NCI-H187 (cell line): ENCODE data around the gene CLDN9.
A peak's percentile ranks its signal among the peaks of the same experiment; 100 is the strongest.

Experiments
- DNase-seq, 2 experiments: peaks; one replicate each; lab custom pipeline; 2025; lab: John Stamatoyannopoulos, UW

The CLDN9 gene

DNA sequence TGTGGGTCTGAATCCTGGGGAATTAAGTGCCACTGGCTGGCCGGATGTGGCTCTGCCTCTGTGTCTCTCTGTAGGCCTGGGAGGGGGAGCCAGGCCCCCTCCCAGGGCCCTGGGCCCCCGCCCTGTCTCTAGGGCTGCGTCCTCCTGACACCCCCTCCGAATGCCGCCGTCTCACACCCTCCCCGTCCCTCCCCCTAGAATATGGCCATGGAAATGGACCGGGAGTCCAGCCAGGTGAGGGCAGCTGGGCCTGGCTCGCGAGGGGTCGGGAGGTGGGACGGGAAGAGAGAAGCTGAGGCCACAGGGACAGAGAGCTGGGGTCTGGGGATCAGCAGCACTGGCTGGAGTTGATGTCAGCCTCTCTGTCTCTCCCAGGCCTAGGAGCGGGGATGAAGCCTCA is 16.4 kb upstream of the CLDN9 start:
- no peak for DNase-seq

DNA sequence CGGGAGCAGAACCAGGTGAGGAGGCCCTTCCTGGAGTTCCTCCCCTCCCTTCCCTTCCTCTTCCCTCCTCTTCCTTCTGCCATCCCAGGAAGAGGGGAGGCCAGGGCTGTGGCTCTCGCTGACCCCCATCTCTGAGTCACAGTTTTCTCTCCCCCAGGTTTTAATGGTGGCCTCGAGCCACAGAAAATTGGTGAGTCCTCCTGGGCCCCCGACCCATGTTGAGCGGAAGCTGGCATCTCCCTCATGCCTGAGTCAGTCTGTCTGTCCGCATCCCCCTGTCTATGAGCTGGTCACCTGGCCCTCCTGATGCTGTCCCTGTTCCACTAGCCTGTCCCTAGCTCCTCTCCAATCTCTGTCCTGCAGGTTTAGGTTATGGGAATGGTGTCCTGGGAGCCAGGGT is 12.8 kb upstream of the CLDN9 start:
- no peak for DNase-seq

DNA sequence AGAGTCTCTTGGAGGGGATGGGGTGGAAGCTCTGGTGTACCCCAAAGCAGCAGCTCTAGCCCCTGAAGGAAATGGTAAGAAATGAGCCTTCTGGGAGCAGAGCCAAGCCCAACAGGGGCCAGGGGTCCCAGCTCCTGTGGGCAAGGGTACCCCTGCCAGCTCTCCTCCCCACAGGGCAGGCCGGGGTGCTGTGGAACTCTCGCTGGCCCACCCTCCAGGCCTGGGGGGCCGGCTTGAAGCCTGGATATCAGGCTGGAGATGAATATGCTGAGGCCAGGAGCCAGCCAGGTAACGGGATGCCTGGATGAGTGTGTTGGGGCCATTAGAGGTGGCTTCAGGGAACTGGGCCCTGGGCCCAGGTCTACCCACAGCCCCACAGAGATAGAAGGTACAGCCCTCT is 12.2 kb upstream of the CLDN9 start:
- no peak for DNase-seq

DNA sequence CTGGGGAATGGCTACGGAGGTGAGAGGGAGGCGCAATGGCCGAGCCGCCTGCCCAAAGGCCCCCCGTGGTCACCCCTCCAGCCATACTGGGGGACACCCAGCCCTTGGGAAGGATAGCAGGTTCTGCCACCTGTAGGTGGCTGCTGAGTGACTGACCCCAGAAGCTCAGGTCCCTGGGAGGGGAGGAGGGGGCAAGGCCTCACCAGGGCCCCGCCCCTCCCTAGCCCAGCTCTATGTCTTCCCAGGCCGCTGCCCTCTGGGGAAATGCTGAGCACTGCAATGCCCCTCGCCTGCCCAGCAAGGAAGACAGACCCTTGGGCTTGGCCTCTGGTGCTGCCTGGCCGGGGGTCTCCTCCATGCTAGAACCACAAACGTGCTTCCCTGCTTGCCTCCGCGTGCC is 11.4 kb upstream of the CLDN9 start:
- no peak for DNase-seq

DNA sequence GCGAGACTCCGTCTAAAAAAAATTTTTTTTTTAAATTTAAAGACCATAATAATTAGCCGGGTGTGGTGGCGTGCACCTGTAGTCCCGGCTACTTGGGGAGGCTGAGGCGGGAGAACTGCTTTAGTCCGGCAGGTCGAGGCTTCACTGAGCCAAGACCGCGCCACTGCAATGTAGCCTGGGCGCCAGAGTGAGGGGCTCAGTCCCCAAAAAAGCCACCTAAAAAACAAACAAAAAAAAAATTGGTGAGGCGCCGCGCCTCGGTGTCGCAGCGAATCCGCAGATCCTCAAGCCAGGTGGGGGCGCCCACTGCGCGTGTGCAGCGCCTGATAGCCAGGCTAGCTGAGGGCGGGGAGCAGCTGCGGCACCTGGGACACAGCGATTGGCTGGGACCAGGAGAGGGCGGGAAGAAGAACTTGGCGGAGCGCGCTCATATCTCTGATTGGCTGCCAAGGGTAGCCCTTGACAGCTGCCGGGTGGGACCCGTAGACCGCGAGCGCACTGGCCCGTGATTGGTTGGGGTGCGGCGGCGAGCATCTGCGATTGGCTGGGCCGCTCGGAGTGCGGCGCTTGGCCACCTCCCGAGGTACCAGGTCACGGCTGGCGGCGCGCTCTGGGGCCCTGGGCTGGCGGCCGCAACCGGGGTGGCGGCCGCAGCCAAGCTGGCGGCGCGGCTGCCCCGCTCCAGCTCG is 9.0 kb upstream of the CLDN9 start:
- peak; percentile 99 to 100 for DNase-seq

DNA sequence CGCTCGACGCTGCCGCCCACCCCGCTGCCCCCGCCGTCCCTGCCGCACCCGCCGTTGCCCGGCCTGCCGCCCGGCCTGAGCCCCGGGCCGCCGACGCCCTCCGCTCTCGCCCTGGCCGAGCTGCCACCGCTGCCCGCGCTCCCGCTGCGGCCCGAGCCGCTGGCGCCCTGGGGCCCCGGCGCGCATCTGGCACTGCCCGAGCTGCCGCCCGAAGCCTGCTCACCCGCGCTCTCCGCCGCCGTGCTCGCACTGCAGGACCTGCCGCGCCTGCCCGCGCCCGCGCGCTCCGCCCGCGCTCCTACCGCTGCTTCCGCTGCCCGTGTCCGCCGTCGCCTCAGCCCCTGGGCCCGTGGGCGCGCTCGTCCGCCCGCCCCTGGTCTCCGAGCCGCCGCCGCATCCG is 8.4 kb upstream of the CLDN9 start:
- DNase-seq = no peak

DNA sequence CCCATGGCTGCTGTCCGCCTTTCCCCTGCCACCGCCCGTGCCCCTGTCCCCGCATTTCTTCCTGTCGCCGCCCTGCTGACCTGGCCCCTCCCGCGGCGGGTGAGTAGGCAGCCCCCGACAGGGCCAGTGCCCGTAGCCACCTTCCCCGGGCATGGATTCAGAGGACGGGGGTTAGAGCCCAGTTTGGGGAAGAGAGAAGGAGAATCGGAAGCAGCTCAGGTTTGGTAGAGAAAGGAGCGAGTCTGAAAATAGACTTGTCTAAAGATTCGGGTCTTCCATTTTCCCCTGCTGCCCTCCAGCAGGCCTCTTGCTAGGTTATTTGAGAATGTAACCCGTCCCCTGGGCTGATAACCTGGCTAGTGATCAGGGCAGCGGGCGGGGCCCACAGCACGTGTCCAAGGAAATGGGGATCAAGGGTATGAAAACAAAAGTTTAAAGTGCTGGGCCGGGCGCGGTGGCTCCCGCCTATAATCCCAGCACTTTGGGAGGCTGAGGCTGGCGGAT is 7.9 kb upstream of the CLDN9 start:
- no peak for DNase-seq

DNA sequence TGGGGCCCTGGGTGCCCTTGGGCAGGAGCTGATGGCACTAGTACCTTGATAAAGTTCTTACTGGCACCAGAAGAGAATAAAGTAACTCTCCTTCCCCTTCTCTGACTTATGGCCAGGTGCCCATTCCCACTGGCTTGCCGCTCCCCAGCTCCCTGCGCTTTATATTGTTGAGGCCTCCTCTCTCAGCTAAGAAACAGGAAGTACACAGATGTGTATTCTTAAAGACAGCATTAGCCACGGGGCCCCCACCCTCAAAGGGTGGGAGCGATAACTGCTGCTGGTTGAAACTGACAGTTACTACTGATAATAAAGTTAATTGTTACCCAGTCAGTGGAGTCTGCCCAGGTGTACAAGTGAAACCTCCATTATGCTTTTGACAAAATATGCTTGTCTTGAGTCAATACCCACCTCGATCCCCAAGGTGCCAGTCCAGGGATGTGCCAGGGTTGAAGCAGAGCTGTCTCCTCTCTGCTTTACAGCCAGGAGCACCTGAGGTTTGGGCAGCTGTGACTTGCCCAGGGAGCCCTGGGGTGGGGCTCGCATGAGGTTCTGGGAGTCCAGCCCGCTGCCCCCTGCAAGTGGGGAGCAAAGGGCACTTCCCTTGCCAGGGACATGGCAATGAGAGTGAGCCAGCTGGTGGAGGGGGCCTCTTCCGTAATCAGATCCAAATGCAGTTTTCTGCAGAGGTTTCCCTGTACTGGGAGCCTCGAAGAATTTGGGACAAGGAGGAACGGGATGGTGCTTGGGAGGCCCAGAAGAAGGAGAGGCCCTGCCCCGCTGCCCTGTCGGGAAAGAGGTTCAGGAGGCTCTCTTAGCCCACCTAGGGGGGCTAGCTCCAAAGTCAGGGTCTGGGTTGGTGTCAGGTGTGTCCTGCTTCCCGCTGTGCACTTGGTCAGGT is 5.4 kb upstream of the CLDN9 start:
- DNase-seq = no peak

DNA sequence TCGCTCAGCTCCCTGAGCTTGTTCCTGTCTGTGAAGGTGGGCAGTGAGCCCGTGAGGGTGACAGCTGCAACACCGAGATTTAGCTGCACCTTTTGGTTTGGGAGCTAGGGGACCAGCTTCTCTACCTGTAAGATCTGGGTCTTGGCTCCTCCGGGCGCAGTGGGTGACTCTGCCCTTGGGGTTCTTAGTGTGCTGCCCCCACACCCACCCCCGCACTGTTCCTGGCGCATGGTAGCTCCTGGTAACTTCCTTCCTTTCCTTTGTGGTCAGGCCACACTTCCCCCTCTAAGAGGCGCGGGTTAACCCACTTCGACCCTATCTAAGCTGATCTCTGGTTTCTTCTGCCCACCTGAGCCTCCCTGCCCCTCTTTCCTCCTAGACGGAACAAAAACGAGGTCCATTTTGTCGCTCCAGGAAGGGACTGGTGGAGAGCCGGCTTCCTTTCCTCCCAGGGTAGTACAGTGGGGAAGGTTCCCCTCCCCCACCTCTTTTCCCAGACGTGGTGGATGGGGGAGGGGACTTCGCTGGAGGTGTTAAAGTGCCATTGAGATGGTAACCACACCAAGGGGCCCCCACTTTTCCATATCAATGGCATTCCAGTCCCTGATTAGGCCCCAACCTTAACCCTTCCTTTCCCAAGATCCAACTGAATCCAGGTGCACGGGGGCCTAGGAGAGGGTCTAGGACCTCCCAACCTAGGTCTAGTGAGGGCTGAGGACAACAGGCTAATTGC is 4.6 kb upstream of the CLDN9 start:
- DNase-seq = no peak

DNA sequence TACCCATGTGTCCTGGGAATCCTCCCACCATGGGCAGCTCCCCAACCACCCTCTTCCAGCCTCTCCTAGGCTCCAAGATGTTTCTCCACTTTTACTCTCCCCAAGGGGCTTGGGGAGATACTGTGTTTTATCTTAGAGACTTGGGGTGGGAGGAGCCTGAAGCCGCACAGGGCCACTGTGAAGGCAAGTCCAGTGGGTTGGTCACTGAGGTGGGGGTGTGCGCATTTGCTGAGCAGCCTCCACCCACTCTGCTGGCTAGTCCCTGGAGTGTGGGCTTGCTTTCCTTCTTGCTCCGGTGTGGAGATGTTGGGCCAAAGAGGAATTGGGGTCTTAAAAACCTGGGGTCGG is 4.1 kb upstream of the CLDN9 start:
- no peak for DNase-seq

DNA sequence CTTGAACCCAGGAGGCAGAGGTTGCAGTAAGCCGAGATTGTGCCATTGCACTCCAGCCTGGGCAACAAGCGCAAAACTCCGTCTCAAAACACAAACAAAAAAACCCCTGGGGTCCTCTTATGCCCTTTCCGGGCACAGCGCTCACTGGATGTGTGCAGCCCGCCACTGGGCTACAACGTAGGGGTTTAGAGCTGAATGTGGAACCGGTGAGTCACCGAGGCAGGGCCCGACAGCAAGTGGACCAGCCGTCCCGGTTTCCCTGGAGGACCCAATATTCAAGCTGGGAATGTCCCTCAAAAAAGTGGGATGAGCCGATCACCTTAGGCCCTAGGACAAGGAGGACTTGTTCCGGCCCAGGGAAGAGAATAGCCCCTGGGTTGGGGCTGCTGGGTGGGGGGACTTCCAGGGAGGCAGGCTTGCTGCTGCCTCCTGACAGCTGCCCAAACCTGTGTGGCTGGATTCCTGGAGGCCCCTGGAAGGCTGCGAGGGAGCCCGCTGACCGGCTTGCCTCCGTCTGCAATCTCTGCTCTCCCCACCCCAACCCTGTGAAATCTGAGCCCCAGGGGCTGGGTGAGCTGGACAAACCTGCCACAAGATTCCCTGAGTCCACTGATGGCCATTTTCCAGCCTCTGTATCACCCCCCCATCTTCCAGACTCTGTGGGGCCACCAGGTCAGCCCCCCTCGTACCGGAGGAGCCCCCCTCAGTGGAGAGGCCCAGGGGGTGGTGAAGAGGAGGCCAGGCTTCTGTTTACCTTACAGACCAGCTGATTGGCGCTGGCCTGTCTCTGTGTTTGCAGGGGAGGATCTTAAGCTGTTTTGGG is 2.9 kb upstream of the CLDN9 start:
- no peak for DNase-seq

DNA sequence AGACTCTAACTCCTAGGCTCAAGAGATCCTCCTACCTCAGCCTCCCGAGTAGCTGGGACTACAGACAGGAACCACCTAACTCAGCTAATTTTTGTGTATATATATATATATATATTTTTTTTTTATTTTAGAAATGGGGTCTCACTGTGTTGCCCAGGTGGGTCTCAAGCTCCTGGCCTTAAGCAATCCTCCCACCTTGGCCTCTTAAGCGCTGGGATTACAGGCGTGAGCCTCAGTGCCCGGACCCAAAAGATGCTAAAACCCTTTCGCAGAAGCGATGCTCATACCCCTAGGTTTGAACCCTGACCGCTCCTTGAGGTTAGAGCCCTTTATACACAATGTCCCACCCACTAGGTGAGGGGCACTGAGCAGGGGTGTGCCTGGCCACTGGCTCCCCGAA is 2.2 kb upstream of the CLDN9 start:
- DNase-seq = no peak

DNA sequence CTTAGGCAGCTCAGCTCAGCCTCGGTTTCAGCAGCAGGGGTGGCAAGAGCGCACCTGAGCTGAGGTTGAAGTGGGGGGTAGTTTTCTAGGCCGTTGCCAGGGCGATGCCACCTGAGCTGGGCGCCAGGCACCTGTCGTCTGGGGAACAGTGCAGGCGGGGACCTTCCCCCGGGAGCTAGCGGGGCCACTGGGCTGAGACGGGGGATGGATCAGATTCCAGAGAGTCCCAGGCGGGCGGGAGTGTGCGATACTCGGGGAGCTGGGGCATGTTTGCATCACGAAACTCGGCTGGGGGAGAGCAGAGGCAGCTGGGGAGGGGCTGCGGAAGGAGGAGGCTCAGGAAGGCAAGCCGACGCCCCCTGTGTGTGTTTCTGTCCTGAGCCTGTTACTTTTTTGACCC is 477 bp upstream of the CLDN9 start:
- peak; percentile 78 to 95 for DNase-seq

DNA sequence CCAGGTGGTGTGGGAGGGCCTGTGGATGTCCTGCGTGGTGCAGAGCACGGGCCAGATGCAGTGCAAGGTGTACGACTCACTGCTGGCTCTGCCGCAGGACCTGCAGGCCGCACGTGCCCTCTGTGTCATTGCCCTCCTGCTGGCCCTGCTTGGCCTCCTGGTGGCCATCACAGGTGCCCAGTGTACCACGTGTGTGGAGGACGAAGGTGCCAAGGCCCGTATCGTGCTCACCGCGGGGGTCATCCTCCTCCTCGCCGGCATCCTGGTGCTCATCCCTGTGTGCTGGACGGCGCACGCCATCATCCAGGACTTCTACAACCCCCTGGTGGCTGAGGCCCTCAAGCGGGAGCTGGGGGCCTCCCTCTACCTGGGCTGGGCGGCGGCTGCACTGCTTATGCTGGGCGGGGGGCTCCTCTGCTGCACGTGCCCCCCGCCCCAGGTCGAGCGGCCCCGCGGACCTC is 798 bp downstream of the CLDN9 start:
- no peak for DNase-seq

DNA sequence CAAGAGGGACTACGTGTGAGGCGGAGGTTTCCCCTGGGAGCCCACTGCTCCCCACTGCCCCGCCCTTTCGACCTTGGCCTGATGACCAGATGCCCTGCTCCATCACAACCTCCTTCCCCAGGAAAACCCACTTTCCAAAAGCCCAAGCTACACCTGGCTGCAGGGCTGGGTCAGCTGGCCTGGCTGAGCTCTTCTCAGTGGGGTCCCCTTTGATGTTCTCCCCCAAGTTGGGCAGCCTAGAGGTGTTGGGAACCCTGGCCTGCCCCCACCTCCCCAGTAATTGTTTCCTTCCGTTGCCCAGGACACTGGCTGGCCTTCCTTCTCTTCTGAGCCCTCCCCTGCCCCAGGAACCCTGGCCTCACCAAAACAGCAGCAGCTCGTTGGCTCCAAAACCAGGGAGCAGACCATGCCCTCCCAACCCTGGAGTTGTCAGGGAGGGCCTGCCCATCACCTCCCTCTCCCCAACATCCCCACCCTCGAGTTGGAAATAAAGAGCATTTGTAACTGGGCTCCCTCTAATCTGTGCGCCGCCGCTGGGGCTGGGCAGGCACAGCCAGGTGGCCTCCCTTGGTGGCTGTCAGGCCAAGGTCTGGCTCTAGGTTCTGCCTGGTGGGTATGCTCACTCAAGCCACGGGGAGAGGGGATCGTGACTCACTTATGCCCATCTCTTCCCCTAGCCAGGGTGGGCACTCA is 1.4 kb downstream of the CLDN9 start:
- no peak for DNase-seq

DNA sequence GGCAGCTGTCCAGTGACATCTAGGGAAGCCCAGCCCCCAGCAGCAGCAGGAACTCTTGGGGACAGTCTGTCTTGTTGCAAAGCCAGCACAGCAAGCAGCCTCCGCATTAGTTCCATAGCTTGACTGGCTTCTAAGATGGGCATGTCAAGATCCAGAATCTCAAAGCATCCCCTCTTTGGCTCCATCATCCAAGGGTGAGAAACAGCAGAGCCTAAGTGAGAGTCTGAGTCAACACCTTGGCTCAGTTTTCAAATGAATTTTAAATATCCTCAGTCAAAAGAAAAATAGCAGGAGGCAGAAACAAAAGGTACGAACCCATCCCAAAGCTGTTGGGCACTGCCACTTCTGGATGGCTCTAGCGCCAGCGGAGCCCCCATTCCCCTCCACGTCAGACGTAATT is 2.2 kb downstream of the CLDN9 start:
- DNase-seq = no peak

DNA sequence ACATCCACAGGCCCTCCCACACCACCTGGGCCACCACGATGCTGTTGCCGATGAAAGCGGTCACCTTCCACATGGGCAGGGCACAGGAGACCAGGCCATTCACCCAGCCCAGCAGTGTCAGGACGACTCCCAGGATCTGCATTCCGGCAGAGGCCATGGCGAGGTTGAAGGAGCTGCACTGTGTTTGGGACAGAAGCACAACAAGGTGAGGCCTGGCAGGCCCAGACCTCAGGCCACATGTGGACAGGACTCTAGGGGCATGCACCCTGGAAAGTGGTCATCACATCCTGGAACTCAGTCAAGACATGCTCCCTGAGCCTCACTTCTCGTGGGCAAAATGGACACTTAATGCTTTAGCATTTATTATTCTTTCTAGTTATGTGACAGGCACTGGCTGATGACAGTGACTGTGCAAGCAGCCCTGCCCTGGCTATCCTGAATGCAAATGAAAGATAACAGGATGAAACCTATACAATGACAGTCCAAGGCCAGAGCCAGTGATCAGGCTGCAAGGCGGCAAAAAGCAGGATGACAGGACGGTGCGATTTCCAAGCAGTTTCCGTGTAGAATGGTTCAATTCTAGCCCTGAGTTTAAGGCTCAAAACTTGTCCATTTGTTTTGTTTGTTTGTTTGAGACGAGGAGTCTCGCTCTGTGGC is 3.3 kb downstream of the CLDN9 start:
- DNase-seq = no peak

DNA sequence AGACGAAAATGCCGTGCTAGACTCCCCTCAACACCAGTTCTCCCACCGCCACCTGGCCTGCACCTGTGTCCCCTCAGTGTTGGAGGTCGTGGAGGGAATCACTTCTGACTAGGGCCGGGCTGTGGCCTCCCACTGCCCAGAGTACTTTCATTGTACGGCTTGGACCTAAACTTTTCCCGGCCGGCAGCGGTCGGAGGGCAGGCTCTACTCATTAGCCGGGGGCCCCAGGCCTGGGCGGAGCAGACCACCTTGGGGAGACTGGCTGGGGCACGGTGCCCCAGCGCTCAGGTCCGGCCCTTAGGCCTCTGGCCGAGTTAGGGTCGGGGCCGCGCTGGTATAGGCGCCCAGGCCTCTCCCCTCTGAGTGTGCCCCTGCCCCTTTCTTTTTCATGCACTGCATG is 4.6 kb downstream of the CLDN9 start:
- DNase-seq = no peak

DNA sequence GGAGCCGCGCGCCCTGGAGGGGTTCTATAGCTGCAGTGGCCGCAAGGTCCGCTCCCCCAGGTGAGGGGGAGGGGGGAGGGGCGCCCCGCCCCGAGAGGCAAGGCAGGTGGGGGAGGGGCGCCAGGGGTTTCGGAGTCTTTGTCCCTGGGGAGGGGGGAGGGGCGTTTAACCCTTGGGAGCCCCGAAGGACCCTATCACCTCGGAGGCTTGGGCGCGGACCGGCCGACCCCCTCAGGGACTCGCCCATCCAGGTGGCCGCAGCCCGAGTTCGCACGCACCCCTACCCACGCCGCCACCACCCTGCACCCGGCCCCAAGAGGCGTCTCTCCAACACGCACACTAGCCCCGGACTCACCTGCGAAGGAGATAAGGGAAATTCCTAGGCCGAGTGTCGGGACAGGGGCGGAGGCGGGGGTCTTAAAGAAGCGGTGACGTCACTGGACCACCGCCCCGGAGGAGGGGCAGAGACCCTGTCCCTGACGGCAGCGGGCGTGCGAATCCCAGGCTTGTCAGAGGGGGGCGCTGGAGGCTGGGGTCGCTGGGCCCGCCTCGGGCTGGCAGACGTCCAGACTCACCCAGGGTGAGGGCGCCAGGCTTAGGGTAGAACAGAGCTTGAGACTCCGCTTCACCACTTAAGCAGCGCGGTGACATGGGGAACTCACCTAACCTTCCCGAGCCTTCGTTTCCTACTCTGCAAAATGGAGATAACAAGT is 5.2 kb downstream of the CLDN9 start, which contains the start of gene CLDN6:
CLDN6 (minus strand) TSS at position 390 of the 713 bp plus-strand sequence. CDS start 2,162 bp downstream, outside the sequence.
- DNase-seq = no peak
